GM21529 (cell line): ENCODE data around the gene KHDRBS1.
A peak's percentile ranks its signal among the peaks of the same experiment; 100 is the strongest.
"Not testable (repeated sequence)": the region's sequence is repeated elsewhere in the genome, so short reads cannot be mapped to it uniquely, and the experiment has no call there.

ENCODE experiments used
- ATAC-seq: cut with Tn5 transposase; IDR thresholded peaks from one replicate; pipeline ENCODE4 v1.9.1; 2021; ENCODE audit not compliant: unreplicated experiment

KHDRBS1 gene

GRCh38 chr1:32012709-32013385 is 821 bp upstream of the KHDRBS1 start:
- no peak for ATAC-seq

- ATAC-seq = peak; percentile 17
Measured at GRCh38 chr1:32014199-32014947, 705 bp downstream of the KHDRBS1 start.

- ATAC-seq = no peak
Measured at GRCh38 chr1:32014948-32015273, 1.2 kb downstream of the KHDRBS1 start.

GRCh38 chr1:32020339-32020738 is 6.7 kb downstream of the KHDRBS1 start:
- no peak for ATAC-seq

GRCh38 chr1:32021574-32022018 is 7.9 kb downstream of the KHDRBS1 start:
- ATAC-seq = not testable (repeated sequence)

GRCh38 chr1:32023351-32023750 is 9.7 kb downstream of the KHDRBS1 start:
- ATAC-seq = no peak

- ATAC-seq = no peak
Measured at GRCh38 chr1:32025515-32025914, 11.8 kb downstream of the KHDRBS1 start.

GRCh38 chr1:32028746-32029145 is 15.1 kb downstream of the KHDRBS1 start:
- no peak for ATAC-seq

- no peak for ATAC-seq
Measured at GRCh38 chr1:32031578-32032274, 18.1 kb downstream of the KHDRBS1 start.

- ATAC-seq = no peak
Measured at GRCh38 chr1:32032275-32032615, 18.6 kb downstream of the KHDRBS1 start.

GRCh38 chr1:32035119-32035518 is 21.5 kb downstream of the KHDRBS1 start:
- no peak for ATAC-seq

- no peak for ATAC-seq
Measured at GRCh38 chr1:32040711-32041110, 27.0 kb downstream of the KHDRBS1 start.

- no peak for ATAC-seq
Measured at GRCh38 chr1:32042330-32042729, 28.7 kb downstream of the KHDRBS1 start.

GRCh38 chr1:32044234-32044633 is 30.6 kb downstream of the KHDRBS1 start:
- ATAC-seq = no peak

- no peak for ATAC-seq
Measured at GRCh38 chr1:32045772-32046171, 32.1 kb downstream of the KHDRBS1 start.

GRCh38 chr1:32047701-32048100 is 34.0 kb downstream of the KHDRBS1 start:
- no peak for ATAC-seq

GRCh38 chr1:32048440-32048839 is 34.8 kb downstream of the KHDRBS1 start:
- ATAC-seq = no peak

GRCh38 chr1:32051706-32052105 is 38.0 kb downstream of the KHDRBS1 start:
- ATAC-seq = no peak

GRCh38 chr1:32052887-32053286 is 39.2 kb downstream of the KHDRBS1 start:
- no peak for ATAC-seq

GRCh38 chr1:32055416-32055815 is 41.7 kb downstream of the KHDRBS1 start:
- no peak for ATAC-seq

- no peak for ATAC-seq
Measured at GRCh38 chr1:32056598-32056997, 42.9 kb downstream of the KHDRBS1 start.

GRCh38 chr1:32060914-32061313 is 47.2 kb downstream of the KHDRBS1 start:
- ATAC-seq = no peak
